KMS-11 (cell line): ENCODE measurements around the gene CACNA1F.

ENCODE experiments used
- H2AFZ ChIP-seq: fragments of 200-600 bp; sonication (generic); 2 replicates; pipeline ENCODE4 v1.6.1; 2016; ENCODE audit warnings: antibody characterized with exemption, mixed run types, low read depth
- H3K27ac ChIP-seq: fragments of 200-600 bp; sonication (generic); 2 replicates; pipeline ENCODE4 v1.6.1; 2016; ENCODE audit warnings: mild to moderate bottlenecking, mixed run types
- H3K27me3 ChIP-seq: fragments of 200-600 bp; sonication (generic); 2 replicates; pipeline ENCODE4 v1.6.1; 2017; ENCODE audit warnings: mild to moderate bottlenecking, low read depth, mixed run types, moderate library complexity; ENCODE audit not compliant: insufficient read depth
- H3K36me3 ChIP-seq: fragments of 200-600 bp; sonication (generic); 2 replicates; pipeline ENCODE4 v1.6.1; 2017; ENCODE audit warnings: mild to moderate bottlenecking, mixed run types; ENCODE audit not compliant: insufficient read depth
- H3K4me1 ChIP-seq: fragments of 200-600 bp; sonication (generic); 2 replicates; pipeline ENCODE4 v1.6.1; 2016; ENCODE audit warnings: mild to moderate bottlenecking, low read depth, mixed run types; ENCODE audit not compliant: poor library complexity, severe bottlenecking
- H3K4me2 ChIP-seq: fragments of 200-600 bp; sonication (generic); 2 replicates; pipeline ENCODE4 v1.7.0; 2016; ENCODE audit warnings: mild to moderate bottlenecking, mixed run types
- H3K4me3 ChIP-seq: fragments of 200-600 bp; sonication (generic); IDR thresholded peaks from 2 replicates; pipeline ENCODE4 v1.6.1; 2017; ENCODE audit warnings: low read depth, low read length, mixed read lengths; ENCODE audit not compliant: insufficient read depth
- H3K79me2 ChIP-seq: fragments of 200-600 bp; sonication (generic); 2 replicates; pipeline ENCODE4 v1.6.1; 2016; ENCODE audit warnings: low read depth, mixed run types; ENCODE audit not compliant: insufficient read depth
- H3K9ac ChIP-seq: fragments of 200-600 bp; sonication (generic); 2 replicates; pipeline ENCODE4 v1.6.1; 2016; ENCODE audit warnings: mild to moderate bottlenecking, mixed run types
- H4K20me1 ChIP-seq: fragments of 200-600 bp; sonication (generic); 2 replicates; pipeline ENCODE4 v1.6.1; 2016; ENCODE audit warnings: mild to moderate bottlenecking, mixed run types; ENCODE audit not compliant: insufficient read depth
- CTCF ChIP-seq: fragments of 200-600 bp; sonication (generic); conservative IDR thresholded peaks from 2 replicates; pipeline ENCODE4 v1.6.1; 2017; ENCODE audit warnings: low read depth, mild to moderate bottlenecking, antibody characterized with exemption, low read length, moderate library complexity, mixed read lengths

Gene CACNA1F

DNA sequence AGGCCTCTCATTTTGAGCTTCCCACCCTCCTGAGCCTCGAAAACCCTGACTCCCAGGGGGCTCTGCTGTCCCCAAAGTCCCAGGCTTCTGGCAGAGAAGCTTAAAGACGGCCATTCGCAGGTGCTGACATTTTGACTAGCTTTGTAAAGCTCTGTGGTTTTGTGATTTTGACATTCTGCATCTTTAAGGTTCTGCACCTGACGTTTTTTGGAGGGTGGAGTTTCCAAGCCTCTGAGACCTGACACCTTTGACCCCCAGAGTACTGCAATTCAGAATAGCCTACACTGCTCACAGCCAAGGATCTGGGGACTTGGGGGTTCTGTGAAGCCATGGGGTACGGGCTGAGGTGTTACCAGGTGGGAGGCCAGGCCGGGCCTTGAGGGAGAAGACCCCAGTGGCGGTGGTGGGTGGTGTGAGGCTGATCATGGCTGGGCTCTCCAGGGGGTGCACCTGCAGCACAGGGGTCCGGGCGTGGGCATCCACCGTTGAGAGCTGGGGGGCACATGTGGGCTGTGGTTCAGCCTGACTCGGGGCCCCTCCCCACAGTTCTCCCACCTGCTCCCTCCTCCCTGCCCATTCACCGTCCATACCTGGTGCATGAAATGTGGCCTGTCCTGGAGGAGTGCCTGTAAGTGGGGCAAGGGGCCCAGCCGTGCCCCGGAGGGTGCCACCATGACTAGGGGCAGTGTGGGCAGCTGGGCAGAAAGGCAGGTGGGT lies 24.1 kb upstream of the CACNA1F start:
- Histone ChIP-seq H3K79me2 (no peaks in the 10 kb centered on the region), H3K4me1 (peaks cover 7% of the 10 kb centered on the region), H3K4me3 (no peak overlapping the region), H3K27ac (no peak overlapping the region), H3K4me2 (peak overlapping the region; percentile 13; the same call in 1 of the 2 replicates), H3K36me3 (no peaks in the 10 kb centered on the region), H3K9ac (no peak overlapping the region), H2AFZ (no peak overlapping the region), H3K27me3 (no peaks in the 10 kb centered on the region), H4K20me1 (no peaks in the 10 kb centered on the region)
- TF ChIP-seq CTCF = no peak

DNA sequence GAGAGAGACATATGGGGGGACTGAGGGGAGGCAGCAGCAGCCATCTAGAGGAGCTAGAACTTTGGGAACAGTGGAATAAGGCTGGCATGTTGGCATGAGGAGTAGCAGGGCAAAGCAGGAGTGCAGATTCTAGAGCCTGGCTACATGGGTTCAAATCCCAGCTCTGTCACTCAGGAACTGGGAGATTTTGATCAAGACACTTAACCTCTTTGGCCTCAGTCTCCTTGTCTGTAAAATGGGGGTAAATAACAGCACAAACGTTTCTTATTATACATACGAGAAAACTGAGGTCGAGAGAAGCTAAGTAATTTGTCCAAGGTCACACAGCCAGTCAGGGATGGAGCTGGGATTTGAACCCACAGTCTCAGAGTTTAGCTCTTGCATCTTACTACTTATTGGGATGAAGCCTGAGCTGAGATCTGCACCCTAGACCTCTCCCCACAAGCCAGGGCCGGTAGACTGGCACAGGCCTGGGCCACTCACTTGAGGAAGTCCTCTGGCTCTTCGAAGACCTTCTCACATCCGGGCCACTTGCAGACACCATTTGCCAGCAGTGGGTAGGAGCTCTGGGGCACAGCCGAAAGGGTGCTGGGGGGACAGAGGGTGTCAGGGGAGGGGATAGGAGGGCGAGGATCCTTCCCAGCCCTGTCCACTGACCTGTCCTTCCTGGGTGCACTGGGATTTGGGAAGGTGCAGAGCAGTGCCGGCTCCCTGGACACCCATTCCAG lies 23.3 kb upstream of the CACNA1F start:
- H3K79me2 ChIP-seq = no peaks in the 10 kb centered on the region
- H3K27me3 ChIP-seq = no peaks in the 10 kb centered on the region
- H3K36me3 ChIP-seq = no peaks in the 10 kb centered on the region
- H3K4me1 ChIP-seq = peaks cover 7% of the 10 kb centered on the region
- no peak overlapping the region for H2AFZ ChIP-seq
- 0 out of 2 replicates have a peak overlapping the region, but pooled peaks have one; percentile 13 for H3K4me2 ChIP-seq
- H4K20me1 ChIP-seq = no peaks in the 10 kb centered on the region
- no peak overlapping the region for H3K9ac ChIP-seq
- no peak for TF ChIP-seq CTCF
- no peak overlapping the region for H3K27ac ChIP-seq
- no peak overlapping the region for H3K4me3 ChIP-seq

- Histone ChIP-seq H3K36me3 (no peaks in the 10 kb centered on the region), H4K20me1 (no peaks in the 10 kb centered on the region), H3K27me3 (no peaks in the 10 kb centered on the region), H2AFZ (no peak overlapping the region), H3K4me1 (peaks cover 7% of the 10 kb centered on the region), H3K79me2 (no peaks in the 10 kb centered on the region), H3K4me3 (no peak overlapping the region), H3K27ac (no peak overlapping the region), H3K9ac (no peak overlapping the region), H3K4me2 (no peak overlapping the region)
- TF ChIP-seq CTCF = no peak
Measured at GRCh38 chrX:49254639-49255038, 21.5 kb upstream of the CACNA1F start.

DNA sequence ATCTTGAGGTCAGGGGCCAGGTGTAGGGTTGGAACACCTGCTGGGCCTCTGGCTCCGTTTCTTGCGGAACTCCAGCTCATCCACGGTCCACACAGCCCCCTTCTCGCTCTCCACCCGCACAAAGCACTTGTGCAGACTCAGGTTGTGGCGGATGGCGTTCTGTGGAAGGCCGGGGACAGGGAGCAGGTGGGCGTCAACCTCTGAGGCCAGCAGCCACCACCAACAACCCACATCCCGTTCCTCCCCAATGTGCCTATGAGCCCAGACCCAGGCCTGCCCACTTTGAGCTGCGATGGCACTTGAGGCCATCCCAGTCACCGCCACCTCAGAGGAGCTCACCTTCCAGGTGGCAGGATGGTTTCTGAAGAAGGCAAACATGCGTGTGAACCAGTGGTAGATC lies 18.2 kb upstream of the CACNA1F start:
- Histone ChIP-seq H3K27me3 (no peaks in the 10 kb centered on the region), H3K36me3 (no peaks in the 10 kb centered on the region), H3K27ac (no peak overlapping the region), H3K4me2 (no peak overlapping the region), H3K4me3 (no peak overlapping the region), H2AFZ (no peak overlapping the region), H3K4me1 (no peaks in the 10 kb centered on the region), H4K20me1 (no peaks in the 10 kb centered on the region), H3K9ac (no peak overlapping the region), H3K79me2 (no peaks in the 10 kb centered on the region)
- no peak for TF ChIP-seq CTCF
